Measurements from ENCODE around the gene CRYGB. TPM values are rescaled to one million over a fixed set of nuclear protein-coding genes. Genes with fewer than 3 reads are reported as not detected.
"Not testable (repeated sequence)": the region's sequence is repeated elsewhere in the genome, so short reads cannot be mapped to it uniquely, and the experiment has no call there.

Gene CRYGB
- total and polyA plus RNA-seq, 2 of the 13 experiments (the other 11 are each of a cell fraction or from before 2014, with no cell fraction given), result not detected

GRCh38 chr2:208112969-208113368 is 33.0 kb downstream of the CRYGB start:
- no peak overlapping the region for H3K27ac ChIP-seq (ENCODE audit: extremely low read length, insufficient read depth, low read length)
- CTCF ChIA-PET (ENCODE audit: low intra/inter-chr PET ratio, low total read pairs), result no interaction called here
- POLR2A ChIA-PET, result no interaction called here
- ATAC-seq (peak; percentile 66), FAIRE-seq (no peak), DNase-seq (ENCODE audit: low spot score) (no peak)
- TF ChIP-seq MTF2 (CRISPR knock-in tag; IDR thresholded peaks at IDR 0.05; ENCODE audit: borderline replicate concordance) (no peak), GTF2F1 (IDR thresholded peaks at IDR 0.05; ENCODE audit: low read length) (no peak), ZNF576 (CRISPR knock-in tag; IDR thresholded peaks at IDR 0.05) (no peak), SMC3 (IDR thresholded peaks at IDR 0.05; ENCODE audit: low read length) (no peak), ZNF121 (CRISPR knock-in tag; IDR thresholded peaks at IDR 0.05) (no peak), NR2F2 (IDR thresholded peaks at IDR 0.05; ENCODE audit: borderline replicate concordance, low read depth) (no peak), ATAD3A (CRISPR knock-in tag; IDR thresholded peaks at IDR 0.05) (no peak), ZNF713 (CRISPR knock-in tag; IDR thresholded peaks at IDR 0.05) (no peak), TFE3 (CRISPR knock-in tag; IDR thresholded peaks at IDR 0.05) (no peak), SP1 (IDR thresholded peaks at IDR 0.05) (no peak), SP1 (CRISPR knock-in tag; IDR thresholded peaks at IDR 0.05) (no peak), KLF6 (CRISPR knock-in tag; IDR thresholded peaks at IDR 0.05) (no peak), CREBL2 (CRISPR knock-in tag; IDR thresholded peaks at IDR 0.05; ENCODE audit: borderline replicate concordance) (no peak), ZNF232 (CRISPR knock-in tag; IDR thresholded peaks at IDR 0.05; ENCODE audit: borderline replicate concordance) (no peak), ZNF772 (CRISPR knock-in tag; IDR thresholded peaks at IDR 0.05) (no peak), IKZF1 (IDR thresholded peaks at IDR 0.05) (no peak), ZNF382 (CRISPR knock-in tag; IDR thresholded peaks at IDR 0.05; ENCODE audit: borderline replicate concordance) (no peak), ZNF24 (IDR thresholded peaks at IDR 0.05) (no peak), ZNF460 (CRISPR knock-in tag; IDR thresholded peaks at IDR 0.05; ENCODE audit: borderline replicate concordance) (no peak)
- WGBS (ENCODE audit: low lambda C conversion rate), result 8% methylated on average over 7 of the region's 7 CpGs
- peak overlapping the region; percentile 61 for H2AFZ ChIP-seq (ENCODE audit: low read length)
- H3K36me3 ChIP-seq (replicated peaks in 1 of 2; ENCODE audit: control insufficient read depth in 1 of 2, insufficient read depth in 2 of 2, low read length in 2 of 2), result no peaks in the 10 kb centered on the region
- H3K4me1 ChIP-seq (ENCODE audit: insufficient read depth, low read length), result peaks cover 28% of the 10 kb centered on the region
- no peaks in the 10 kb centered on the region for H3K79me2 ChIP-seq (ENCODE audit: insufficient read depth, low read length)
- peaks cover 1 to 11% of the 10 kb centered on the region in 2 experiments; a peak in 2 of 5 replicates for H3K27me3 ChIP-seq (ENCODE audit: control insufficient read depth in 1 of 2, insufficient read depth in 2 of 2, low read length in 2 of 2)
- H3K4me3 ChIP-seq (replicated peaks in 1 of 3; ENCODE audit: insufficient read depth in 1 of 3, low read depth in 2 of 3, low read length in 3 of 3), result no peak overlapping the region
- H3K9ac ChIP-seq (ENCODE audit: insufficient read depth, low read depth, low read length), result no peak overlapping the region
- intact Hi-C loops (cut with micrococcal nuclease; ENCODE audit: unreplicated experiment), result no loop called here
- H3K9me3 ChIP-seq (ENCODE audit: low read length), result no peaks in the 10 kb centered on the region
- no peaks in the 10 kb centered on the region for H4K20me1 ChIP-seq (ENCODE audit: insufficient read depth, low read length)
- H3K4me2 ChIP-seq (ENCODE audit: low read depth, low read length), result peak overlapping the region; percentile 21; the same call in 1 of the 2 replicates
- BruUV-seq (replicated peaks), result no TSS peak
- in situ Hi-C loops (cut with HindIII; ENCODE audit: extremely low pct_ligation_motif_present, low pct_unique_long_range_greater_than_20kb), result no loop called here

- H3K27me3 ChIP-seq (ENCODE audit: control insufficient read depth in 1 of 2, insufficient read depth in 2 of 2, low read length in 2 of 2), result peaks cover 1 to 11% of the 10 kb centered on the region in 2 experiments; a peak in 2 of 5 replicates
- BruUV-seq (replicated peaks); ATAC-seq; DNase-seq (ENCODE audit: low spot score); H2AFZ ChIP-seq (ENCODE audit: low read length); FAIRE-seq; H3K79me2 ChIP-seq (ENCODE audit: insufficient read depth, low read length); H3K9me3 ChIP-seq (ENCODE audit: low read length); H3K27ac ChIP-seq (ENCODE audit: extremely low read length, insufficient read depth, low read length); H3K4me2 ChIP-seq (ENCODE audit: low read depth, low read length); in situ Hi-C loops (cut with HindIII; ENCODE audit: extremely low pct_ligation_motif_present, low pct_unique_long_range_greater_than_20kb); H3K4me3 ChIP-seq (replicated peaks in 1 of 3; ENCODE audit: insufficient read depth in 1 of 3, low read depth in 2 of 3, low read length in 3 of 3); intact Hi-C loops (cut with micrococcal nuclease; ENCODE audit: unreplicated experiment); POLR2A ChIA-PET; H3K36me3 ChIP-seq (replicated peaks in 1 of 2; ENCODE audit: control insufficient read depth in 1 of 2, insufficient read depth in 2 of 2, low read length in 2 of 2); H3K9ac ChIP-seq (ENCODE audit: insufficient read depth, low read depth, low read length); H4K20me1 ChIP-seq (ENCODE audit: insufficient read depth, low read length); CTCF ChIA-PET (ENCODE audit: low intra/inter-chr PET ratio, low total read pairs): not testable (repeated sequence)
- WGBS (ENCODE audit: low lambda C conversion rate), result 87% methylated on average over 36 of the region's 36 CpGs
- H3K4me1 ChIP-seq (ENCODE audit: insufficient read depth, low read length), result peaks cover 21% of the 10 kb centered on the region
These were observed 33.6 kb downstream of the CRYGB start for GRCh38 chr2:208112273-208112745.

Data from HepG2 (cell line).